Uterus (tissue), 4 donors: Measurements from ENCODE around the gene ACVR2A. TPM values are rescaled to one million over a fixed set of nuclear protein-coding genes. Genes with fewer than 3 reads are reported as not detected.

Source experiments
- DNase-seq, 2 donors: peaks; one replicate each; pipeline ENCODE4 v3.0.0-alpha.2; 2019 to 2020
- H3K27ac ChIP-seq, 2 donors: fragments of 200-600 bp; sonication (generic); 1 replicate in 1 of 2; 2 replicates in 1 of 2; pipeline ENCODE4 v1.5.1; 2016 to 2018
- H3K27me3 ChIP-seq, 2 donors: fragments of 200-600 bp; sonication (generic); one replicate each; pipeline ENCODE4 v1.5.1; 2018 to 2019; ENCODE audit warnings: control low read depth in 1 of 2
- H3K36me3 ChIP-seq, 2 donors: fragments of 200-600 bp; sonication (generic); one replicate each; pipeline ENCODE4 v1.5.1; 2019; ENCODE audit warnings: control low read depth in 1 of 2
- H3K4me1 ChIP-seq, 2 donors: fragments of 200-600 bp; sonication (generic); one replicate each; pipeline ENCODE4 v1.5.1; 2018 to 2019; ENCODE audit warnings: control low read depth in 1 of 2
- H3K4me3 ChIP-seq, 2 donors: fragments of 200-600 bp; sonication (generic); 1 replicate in 1 of 2; 2 replicates in 1 of 2; pipeline ENCODE4 v1.5.1; 2018 to 2019; ENCODE audit warnings: mild to moderate bottlenecking in 1 of 2
- H3K9me3 ChIP-seq, 2 donors: fragments of 200-600 bp; sonication (generic); one replicate each; pipeline ENCODE4 v1.5.1; 2019; ENCODE audit warnings: control low read depth in 1 of 2
- POLR2A ChIP-seq, 2 donors: fragments of 450-650 bp; IDR thresholded peaks; one replicate each; pipeline ENCODE4 v1.6.1; 2016; ENCODE audit warnings: antibody characterized with exemption in 2 of 2, mild to moderate bottlenecking in 1 of 2, moderate library complexity in 1 of 2
- intact Hi-C: fragments of 100-400 bp; cut with DNase I; formaldehyde crosslinking; loops from one replicate; pipeline ENCODE4 v1.15.1; 2023; ENCODE audit warnings: low total_unique reads
- total RNA-seq, 4 donors: library from RNA; depleted of rRNA in 3 of 4; stranded (reverse); fragments of >200 nt in 3 of 4; gene quantifications; one replicate each; pipeline versions ENCODE4 v1.1.0 to v1.2.4, GENCODE V29; 2014 to 2023
- TF ChIP-seq, protein P1 (sequence below), 4 experiments: fragments of 200-600 bp in 2 of 4; fragments of 450-650 bp in 2 of 4; sonication (generic) in 2 of 4; IDR thresholded peaks; one replicate each; pipeline ENCODE4 v1.5.1; 2016 to 2019; ENCODE audit warnings: antibody characterized with exemption in 4 of 4, mild to moderate bottlenecking in 2 of 4, moderate library complexity in 1 of 4
- donor health status: DM: yes; HTN: yes; CAD: no.

The ACVR2A gene
- total RNA-seq, 4 donors from 2014 or later: 35.0 to 67.5 (median 56.2) TPM

DNA sequence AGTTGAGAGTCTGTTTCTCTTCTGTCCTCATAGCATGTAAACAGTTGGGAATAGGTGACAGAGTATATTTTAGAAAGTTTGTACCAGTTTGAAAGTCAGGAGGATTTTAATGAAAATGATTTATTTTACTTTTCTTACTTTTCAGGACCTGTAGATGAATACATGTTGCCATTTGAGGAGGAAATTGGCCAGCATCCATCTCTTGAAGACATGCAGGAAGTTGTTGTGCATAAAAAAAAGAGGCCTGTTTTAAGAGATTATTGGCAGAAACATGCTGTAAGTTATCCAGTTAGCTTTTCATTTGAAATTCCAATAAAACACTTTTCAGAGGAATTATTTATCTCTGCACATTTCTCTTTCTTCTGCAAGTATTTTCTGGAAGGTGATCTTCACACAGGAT is 81.1 kb downstream of the ACVR2A start:
- H3K9me3 ChIP-seq: no peaks in the 10 kb centered on the region
- no peak for DNase-seq
- no peak for TF ChIP-seq POLR2A (IDR thresholded peaks at IDR 0.05)
- TF ChIP-seq, protein P1, sequence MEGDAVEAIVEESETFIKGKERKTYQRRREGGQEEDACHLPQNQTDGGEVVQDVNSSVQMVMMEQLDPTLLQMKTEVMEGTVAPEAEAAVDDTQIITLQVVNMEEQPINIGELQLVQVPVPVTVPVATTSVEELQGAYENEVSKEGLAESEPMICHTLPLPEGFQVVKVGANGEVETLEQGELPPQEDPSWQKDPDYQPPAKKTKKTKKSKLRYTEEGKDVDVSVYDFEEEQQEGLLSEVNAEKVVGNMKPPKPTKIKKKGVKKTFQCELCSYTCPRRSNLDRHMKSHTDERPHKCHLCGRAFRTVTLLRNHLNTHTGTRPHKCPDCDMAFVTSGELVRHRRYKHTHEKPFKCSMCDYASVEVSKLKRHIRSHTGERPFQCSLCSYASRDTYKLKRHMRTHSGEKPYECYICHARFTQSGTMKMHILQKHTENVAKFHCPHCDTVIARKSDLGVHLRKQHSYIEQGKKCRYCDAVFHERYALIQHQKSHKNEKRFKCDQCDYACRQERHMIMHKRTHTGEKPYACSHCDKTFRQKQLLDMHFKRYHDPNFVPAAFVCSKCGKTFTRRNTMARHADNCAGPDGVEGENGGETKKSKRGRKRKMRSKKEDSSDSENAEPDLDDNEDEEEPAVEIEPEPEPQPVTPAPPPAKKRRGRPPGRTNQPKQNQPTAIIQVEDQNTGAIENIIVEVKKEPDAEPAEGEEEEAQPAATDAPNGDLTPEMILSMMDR (IDR thresholded peaks at IDR 0.05): no peak
- no peak overlapping the region for H3K27ac ChIP-seq
- no peak overlapping the region for H3K4me3 ChIP-seq
- no peaks in the 10 kb centered on the region for H3K27me3 ChIP-seq
- H3K4me1 ChIP-seq: no peaks in the 10 kb centered on the region
- no peaks in the 10 kb centered on the region for H3K36me3 ChIP-seq
- intact Hi-C loops: no loop called here

DNA sequence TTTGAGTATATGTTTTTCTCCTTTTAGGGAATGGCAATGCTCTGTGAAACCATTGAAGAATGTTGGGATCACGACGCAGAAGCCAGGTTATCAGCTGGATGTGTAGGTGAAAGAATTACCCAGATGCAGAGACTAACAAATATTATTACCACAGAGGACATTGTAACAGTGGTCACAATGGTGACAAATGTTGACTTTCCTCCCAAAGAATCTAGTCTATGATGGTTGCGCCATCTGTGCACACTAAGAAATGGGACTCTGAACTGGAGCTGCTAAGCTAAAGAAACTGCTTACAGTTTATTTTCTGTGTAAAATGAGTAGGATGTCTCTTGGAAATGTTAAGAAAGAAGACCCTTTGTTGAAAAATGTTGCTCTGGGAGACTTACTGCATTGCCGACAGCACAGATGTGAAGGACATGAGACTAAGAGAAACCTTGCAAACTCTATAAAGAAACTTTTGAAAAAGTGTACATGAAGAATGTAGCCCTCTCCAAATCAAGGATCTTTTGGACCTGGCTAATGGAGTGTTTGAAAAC is 82.3 kb downstream of the ACVR2A start:
- H3K36me3 ChIP-seq: no peaks in the 10 kb centered on the region
- H3K27ac ChIP-seq: no peak overlapping the region
- TF ChIP-seq, protein P1 (IDR thresholded peaks at IDR 0.05): no peak
- TF ChIP-seq POLR2A (IDR thresholded peaks at IDR 0.05): no peak
- intact Hi-C loops: no loop called here
- DNase-seq: no peak
- H3K9me3 ChIP-seq: no peaks in the 10 kb centered on the region
- no peaks in the 10 kb centered on the region for H3K4me1 ChIP-seq
- H3K4me3 ChIP-seq: no peak overlapping the region
- H3K27me3 ChIP-seq: no peaks in the 10 kb centered on the region

DNA sequence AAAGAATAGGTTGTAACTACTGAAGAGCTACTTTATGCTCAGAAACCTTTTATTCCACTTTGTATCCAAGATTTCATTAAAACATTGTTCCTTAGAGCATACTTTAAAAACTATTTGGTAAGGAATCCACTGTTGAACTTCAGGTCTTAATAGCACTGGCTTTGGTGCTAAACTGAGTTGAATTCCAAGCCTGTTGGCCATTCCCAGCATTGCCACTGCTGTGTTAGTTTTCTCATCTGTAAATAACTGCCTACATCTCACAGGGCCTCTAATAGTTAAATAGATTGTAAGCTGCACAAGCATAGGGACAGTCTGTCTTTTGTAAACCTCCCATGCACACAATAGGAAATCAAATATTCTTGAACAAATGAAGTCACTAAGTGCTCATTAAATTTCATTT is 89.1 kb downstream of the ACVR2A start:
- no peak overlapping the region for H3K27ac ChIP-seq
- intact Hi-C loops: no loop called here
- H3K9me3 ChIP-seq: no peaks in the 10 kb centered on the region
- H3K36me3 ChIP-seq: no peaks in the 10 kb centered on the region
- H3K4me1 ChIP-seq: no peaks in the 10 kb centered on the region
- DNase-seq: no peak
- H3K27me3 ChIP-seq: no peaks in the 10 kb centered on the region
- TF ChIP-seq, protein P1 (IDR thresholded peaks at IDR 0.05): no peak
- no peak for TF ChIP-seq POLR2A (IDR thresholded peaks at IDR 0.05)
- no peak overlapping the region for H3K4me3 ChIP-seq

DNA sequence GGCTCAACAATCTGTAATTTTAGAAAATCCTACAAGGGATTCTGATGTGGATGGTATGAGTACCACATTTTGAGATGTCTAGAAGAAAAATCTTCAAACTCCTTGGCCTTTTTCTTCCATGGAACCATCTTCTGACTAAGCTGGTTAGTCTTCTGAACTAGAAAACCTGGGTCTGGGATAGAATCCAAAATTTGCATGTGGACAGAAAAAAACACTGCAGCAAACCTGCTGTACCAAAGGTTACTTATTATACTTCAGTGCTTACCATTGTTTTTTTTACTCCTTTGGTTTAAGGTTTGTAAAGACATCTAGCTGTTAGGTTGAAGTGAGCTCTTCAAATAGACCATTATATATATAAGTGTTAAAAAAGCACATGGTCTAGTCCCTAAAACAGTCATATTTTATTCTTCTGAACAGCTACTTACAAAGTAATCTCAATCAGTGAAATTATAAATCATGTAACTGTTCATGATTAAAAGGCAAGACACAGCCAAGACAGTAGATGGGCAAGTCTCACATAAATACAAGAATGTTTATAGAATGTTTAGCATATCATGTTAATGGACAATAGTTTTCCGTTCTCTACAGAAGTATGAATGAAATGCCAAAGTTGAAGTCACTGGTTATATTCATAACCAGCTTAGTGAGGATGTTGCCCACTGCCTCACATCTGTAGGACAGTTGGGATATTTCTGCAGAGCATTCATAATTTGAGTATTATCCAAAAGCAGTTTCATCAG is 90.2 kb downstream of the ACVR2A start:
- H3K4me3 ChIP-seq: no peak overlapping the region
- no peak overlapping the region for H3K27ac ChIP-seq
- intact Hi-C loops: no loop called here
- no peaks in the 10 kb centered on the region for H3K9me3 ChIP-seq
- no peaks in the 10 kb centered on the region for H3K36me3 ChIP-seq
- DNase-seq: no peak
- H3K4me1 ChIP-seq: no peaks in the 10 kb centered on the region
- H3K27me3 ChIP-seq: no peaks in the 10 kb centered on the region
- TF ChIP-seq, protein P1 (IDR thresholded peaks at IDR 0.05): no peak
- no peak for TF ChIP-seq POLR2A (IDR thresholded peaks at IDR 0.05)

DNA sequence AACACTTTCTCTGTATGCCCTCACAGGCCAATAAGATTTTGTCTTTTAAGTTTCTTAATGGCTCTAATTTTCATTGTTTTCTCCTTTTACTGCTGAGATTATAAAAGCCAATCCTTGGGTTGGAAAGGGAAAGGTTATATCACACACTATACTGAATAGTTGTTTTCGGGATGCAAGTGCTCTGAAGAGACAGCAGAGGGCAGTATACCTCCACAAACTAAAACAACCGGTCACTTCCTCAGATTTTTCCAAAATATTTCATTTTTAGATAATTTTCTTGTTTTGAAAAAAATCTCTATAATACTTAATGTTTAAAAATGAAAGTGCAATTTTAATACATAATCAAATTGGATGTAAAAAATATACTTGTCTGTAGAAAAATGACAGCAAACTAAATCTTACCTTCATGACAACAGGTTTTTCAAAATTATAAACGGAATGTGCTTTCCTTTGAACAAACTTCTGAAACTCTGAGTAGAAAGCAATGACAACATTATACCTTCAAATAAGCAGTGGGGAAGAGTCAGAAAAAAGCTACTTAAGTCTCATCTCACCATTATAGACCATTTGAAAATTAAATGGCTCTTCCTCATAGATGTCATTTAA is 93.0 kb downstream of the ACVR2A start:
- intact Hi-C loops: no loop called here
- no peaks in the 10 kb centered on the region for H3K36me3 ChIP-seq
- H3K9me3 ChIP-seq: no peaks in the 10 kb centered on the region
- no peak for TF ChIP-seq POLR2A (IDR thresholded peaks at IDR 0.05)
- TF ChIP-seq, protein P1 (IDR thresholded peaks at IDR 0.05): peak; percentile 70 to 80 (median 72)
- no peak overlapping the region for H3K4me3 ChIP-seq
- no peak overlapping the region for H3K27ac ChIP-seq
- DNase-seq: no peak
- no peaks in the 10 kb centered on the region for H3K4me1 ChIP-seq
- H3K27me3 ChIP-seq: no peaks in the 10 kb centered on the region
